Loucy (cell line): ENCODE results near the gene B3GALNT1.

Experiments used
- H2AFZ ChIP-seq: fragments of 200-600 bp; sonication (generic); 2 replicates; pipeline ENCODE4 v1.6.0; 2016; ENCODE audit warnings: antibody characterized with exemption, mild to moderate bottlenecking, low read length, moderate library complexity
- H3F3A ChIP-seq: fragments of 200-600 bp; 2 replicates; pipeline ENCODE4 v1.6.0; 2016; ENCODE audit warnings: antibody characterized with exemption, low read depth, mild to moderate bottlenecking
- H3K27me3 ChIP-seq: fragments of 200-600 bp; sonication (generic); 2 replicates; pipeline ENCODE4 v1.6.1; 2014; ENCODE audit warnings: low read length, mild to moderate bottlenecking; ENCODE audit not compliant: insufficient read depth, poor library complexity, severe bottlenecking
- H3K36me3 ChIP-seq: fragments of 200-600 bp; sonication (generic); 2 replicates; pipeline ENCODE4 v1.6.1; 2016; ENCODE audit warnings: low read length; ENCODE audit not compliant: insufficient read depth
- H3K4me1 ChIP-seq: fragments of 200-600 bp; sonication (generic); 2 replicates; pipeline ENCODE4 v1.5.1; 2014; ENCODE audit warnings: low read length, mild to moderate bottlenecking; ENCODE audit not compliant: insufficient read depth, poor library complexity, severe bottlenecking
- H3K4me2 ChIP-seq: fragments of 200-600 bp; sonication (generic); 2 replicates; pipeline ENCODE4 v1.6.0; 2014; ENCODE audit warnings: antibody characterized with exemption, low read length, low read depth, mild to moderate bottlenecking; ENCODE audit not compliant: poor library complexity, severe bottlenecking
- H3K4me3 ChIP-seq: fragments of 200-600 bp; sonication (generic); 2 replicates; pipeline ENCODE4 v1.5.1; 2014; ENCODE audit warnings: low read length, mild to moderate bottlenecking, mixed read lengths; ENCODE audit not compliant: poor library complexity, severe bottlenecking
- H3K79me2 ChIP-seq: fragments of 200-600 bp; sonication (generic); 2 replicates; pipeline ENCODE4 v1.6.1; 2014; ENCODE audit warnings: low read length; ENCODE audit not compliant: insufficient read depth
- H3K9ac ChIP-seq: fragments of 200-600 bp; sonication (generic); 2 replicates; pipeline ENCODE4 v1.6.0; 2014; ENCODE audit warnings: mild to moderate bottlenecking, low read depth, low read length, moderate library complexity; ENCODE audit not compliant: poor library complexity, severe bottlenecking
- H3K9me2 ChIP-seq: fragments of 200-600 bp; sonication (generic); replicated peaks from 2 replicates; pipeline ENCODE4 v1.6.1; 2016; ENCODE audit warnings: low read depth, low read length, mixed read lengths
- H3K9me3 ChIP-seq: fragments of 200-600 bp; sonication (generic); 2 replicates; pipeline ENCODE4 v1.6.1; 2014; ENCODE audit warnings: mild to moderate bottlenecking, antibody characterized with exemption, low read length, low read depth; ENCODE audit not compliant: insufficient read depth
- H4K20me1 ChIP-seq: fragments of 200-600 bp; sonication (generic); 2 replicates; pipeline ENCODE4 v1.6.0; 2014; ENCODE audit warnings: antibody characterized with exemption, low read length, mild to moderate bottlenecking; ENCODE audit not compliant: insufficient read depth, poor library complexity, severe bottlenecking
- EZH2phosphoT487 ChIP-seq: fragments of 200-600 bp; IDR thresholded peaks from 2 replicates; pipeline ENCODE4 v1.6.1; 2018; ENCODE audit warnings: antibody characterized with exemption, mild to moderate bottlenecking, moderate library complexity, borderline replicate concordance
- TF ChIP-seq, protein P1 (sequence below): fragments of 200-600 bp; sonication (generic); conservative IDR thresholded peaks from 2 replicates; pipeline ENCODE4 v1.5.1; 2014; ENCODE audit warnings: mild to moderate bottlenecking, antibody characterized with exemption, low read length

B3GALNT1 gene

DNA sequence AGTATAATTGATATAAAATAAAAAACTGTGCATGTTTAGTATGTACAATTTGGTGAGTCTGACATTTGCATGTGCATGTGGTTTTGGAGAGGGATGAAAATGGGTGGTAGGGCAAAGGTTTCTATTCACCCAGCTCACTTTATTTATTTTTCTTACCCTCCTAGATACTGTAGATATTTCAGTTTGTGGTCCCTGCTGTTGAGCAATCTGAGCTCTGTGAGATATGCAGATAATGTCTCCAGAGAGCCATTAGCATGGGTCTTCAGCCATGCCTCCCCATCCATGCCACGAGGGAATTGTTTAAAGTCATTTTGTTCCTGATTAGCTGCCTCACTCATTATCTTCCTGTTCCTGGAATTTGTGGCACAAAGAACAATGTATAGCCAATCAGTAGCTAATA is 44.4 kb upstream of the B3GALNT1 start:
- no peaks in the 10 kb centered on the region for H3K9me2 ChIP-seq

DNA sequence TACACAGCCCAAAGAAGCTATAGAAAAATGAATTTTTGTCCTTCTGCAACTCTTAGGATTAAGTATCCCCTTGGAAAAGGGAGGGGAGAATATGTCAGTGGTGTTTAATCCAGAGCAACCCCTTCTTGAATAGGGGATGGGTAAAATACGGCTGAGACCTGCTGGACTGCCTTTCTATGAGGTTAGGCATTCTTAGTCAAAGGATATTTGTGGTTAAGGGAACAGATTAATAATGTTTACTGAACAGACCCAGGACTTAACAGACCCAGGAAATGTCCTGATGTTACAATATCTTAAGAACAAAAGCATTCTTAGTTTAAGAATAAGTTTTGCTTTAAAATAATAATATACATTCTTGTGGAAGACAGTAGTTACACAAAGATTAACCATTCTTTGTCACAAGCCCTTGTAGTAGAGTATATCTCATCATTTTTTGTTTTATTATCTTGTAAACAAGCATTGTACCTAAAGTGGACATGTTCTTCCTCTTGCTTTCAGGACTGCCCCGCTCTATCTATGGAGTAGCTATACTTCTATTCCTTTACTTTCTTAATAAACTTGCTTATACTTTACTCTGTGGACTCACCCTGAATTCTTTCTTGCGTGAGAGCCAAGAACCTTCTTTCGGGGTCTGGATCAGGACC is 43.8 kb upstream of the B3GALNT1 start:
- H3K4me2 ChIP-seq, result no peak overlapping the region
- H3K36me3 ChIP-seq, result no peaks in the 10 kb centered on the region
- no peak overlapping the region for H3K4me3 ChIP-seq
- peaks cover 18% of the 10 kb centered on the region for H3K4me1 ChIP-seq
- H3K27me3 ChIP-seq, result no peaks in the 10 kb centered on the region
- no peaks in the 10 kb centered on the region for H3K9me2 ChIP-seq
- H3K9me3 ChIP-seq, result peaks cover under 1% of the 10 kb centered on the region; the same call in 1 of the 2 replicates
- H3K79me2 ChIP-seq, result no peaks in the 10 kb centered on the region
- peak overlapping the region; percentile 35; the same call in 1 of the 2 replicates for H2AFZ ChIP-seq
- no peak overlapping the region for H3K9ac ChIP-seq
- TF ChIP-seq, protein P1, sequence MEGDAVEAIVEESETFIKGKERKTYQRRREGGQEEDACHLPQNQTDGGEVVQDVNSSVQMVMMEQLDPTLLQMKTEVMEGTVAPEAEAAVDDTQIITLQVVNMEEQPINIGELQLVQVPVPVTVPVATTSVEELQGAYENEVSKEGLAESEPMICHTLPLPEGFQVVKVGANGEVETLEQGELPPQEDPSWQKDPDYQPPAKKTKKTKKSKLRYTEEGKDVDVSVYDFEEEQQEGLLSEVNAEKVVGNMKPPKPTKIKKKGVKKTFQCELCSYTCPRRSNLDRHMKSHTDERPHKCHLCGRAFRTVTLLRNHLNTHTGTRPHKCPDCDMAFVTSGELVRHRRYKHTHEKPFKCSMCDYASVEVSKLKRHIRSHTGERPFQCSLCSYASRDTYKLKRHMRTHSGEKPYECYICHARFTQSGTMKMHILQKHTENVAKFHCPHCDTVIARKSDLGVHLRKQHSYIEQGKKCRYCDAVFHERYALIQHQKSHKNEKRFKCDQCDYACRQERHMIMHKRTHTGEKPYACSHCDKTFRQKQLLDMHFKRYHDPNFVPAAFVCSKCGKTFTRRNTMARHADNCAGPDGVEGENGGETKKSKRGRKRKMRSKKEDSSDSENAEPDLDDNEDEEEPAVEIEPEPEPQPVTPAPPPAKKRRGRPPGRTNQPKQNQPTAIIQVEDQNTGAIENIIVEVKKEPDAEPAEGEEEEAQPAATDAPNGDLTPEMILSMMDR, result no peak
- TF ChIP-seq EZH2phosphoT487, result no peak
- H4K20me1 ChIP-seq, result no peaks in the 10 kb centered on the region
- no peaks in the 10 kb centered on the region for H3F3A ChIP-seq

More for the DNA sequence above, 44.4 kb upstream of the B3GALNT1 start:
- H3K4me1 ChIP-seq, result peaks cover 18% of the 10 kb centered on the region
- H3K36me3 ChIP-seq, result no peaks in the 10 kb centered on the region
- H3K9me3 ChIP-seq, result no peaks in the 10 kb centered on the region
- H2AFZ ChIP-seq, result peak overlapping the region; percentile 35; the same call in 1 of the 2 replicates
- TF ChIP-seq EZH2phosphoT487, result no peak
- TF ChIP-seq, protein P1, result no peak
- no peak overlapping the region for H3K4me3 ChIP-seq
- no peak overlapping the region for H3K9ac ChIP-seq
- no peak overlapping the region for H3K4me2 ChIP-seq
- no peaks in the 10 kb centered on the region for H3K79me2 ChIP-seq
- no peaks in the 10 kb centered on the region for H3K27me3 ChIP-seq
- H4K20me1 ChIP-seq, result no peaks in the 10 kb centered on the region
- H3F3A ChIP-seq, result no peaks in the 10 kb centered on the region

GRCh38 chr3:161142486-161142885 is 37.3 kb upstream of the B3GALNT1 start:
- Histone ChIP-seq H3F3A (no peaks in the 10 kb centered on the region), H3K79me2 (no peaks in the 10 kb centered on the region), H3K9me2 (no peaks in the 10 kb centered on the region), H3K4me2 (no peak overlapping the region), H4K20me1 (no peaks in the 10 kb centered on the region), H3K4me3 (no peak overlapping the region), H3K36me3 (no peaks in the 10 kb centered on the region), H3K27me3 (no peaks in the 10 kb centered on the region), H2AFZ (no peak overlapping the region; the same call in 1 of the 2 replicates), H3K9ac (no peak overlapping the region), H3K9me3 (peaks cover 3% of the 10 kb centered on the region; the same call in 1 of the 2 replicates), H3K4me1 (no peaks in the 10 kb centered on the region)
- TF ChIP-seq, protein P1, result no peak
- no peak for TF ChIP-seq EZH2phosphoT487
